K562 treated with DMSO at 1 percent for 24 hours (cell line): ENCODE measurements around the gene OR52W1. TPM values are rescaled to one million over a fixed set of nuclear protein-coding genes. Genes with fewer than 3 reads are reported as not detected.

ENCODE experiments used
- total RNA-seq: library from RNA; unstranded; fragments of 300-600 nt; gene quantifications from 2 replicates; pipeline ENCODE4 v1.2.3, GENCODE V29; 2022; ENCODE audit warnings: low read depth; ENCODE audit not compliant: insufficient read depth

OR52W1 gene, protein sequence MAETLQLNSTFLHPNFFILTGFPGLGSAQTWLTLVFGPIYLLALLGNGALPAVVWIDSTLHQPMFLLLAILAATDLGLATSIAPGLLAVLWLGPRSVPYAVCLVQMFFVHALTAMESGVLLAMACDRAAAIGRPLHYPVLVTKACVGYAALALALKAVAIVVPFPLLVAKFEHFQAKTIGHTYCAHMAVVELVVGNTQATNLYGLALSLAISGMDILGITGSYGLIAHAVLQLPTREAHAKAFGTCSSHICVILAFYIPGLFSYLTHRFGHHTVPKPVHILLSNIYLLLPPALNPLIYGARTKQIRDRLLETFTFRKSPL
- not detected in 2 replicates for total RNA-seq

DNA sequence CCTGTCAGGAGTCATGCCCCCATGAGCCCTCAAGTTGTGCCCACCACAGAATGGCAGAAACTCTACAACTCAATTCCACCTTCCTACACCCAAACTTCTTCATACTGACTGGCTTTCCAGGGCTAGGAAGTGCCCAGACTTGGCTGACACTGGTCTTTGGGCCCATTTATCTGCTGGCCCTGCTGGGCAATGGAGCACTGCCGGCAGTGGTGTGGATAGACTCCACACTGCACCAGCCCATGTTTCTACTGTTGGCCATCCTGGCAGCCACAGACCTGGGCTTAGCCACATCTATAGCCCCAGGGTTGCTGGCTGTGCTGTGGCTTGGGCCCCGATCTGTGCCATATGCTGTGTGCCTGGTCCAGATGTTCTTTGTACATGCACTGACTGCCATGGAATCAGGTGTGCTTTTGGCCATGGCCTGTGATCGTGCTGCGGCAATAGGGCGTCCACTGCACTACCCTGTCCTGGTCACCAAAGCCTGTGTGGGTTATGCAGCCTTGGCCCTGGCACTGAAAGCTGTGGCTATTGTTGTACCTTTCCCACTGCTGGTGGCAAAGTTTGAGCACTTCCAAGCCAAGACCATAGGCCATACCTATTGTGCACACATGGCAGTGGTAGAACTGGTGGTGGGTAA lies at the start of gene OR52W1:
Gene OR52W1 (plus strand): TSS at position 51 of the 637 bp plus-strand sequence. CDS start 0 bp downstream, at position 51.

DNA sequence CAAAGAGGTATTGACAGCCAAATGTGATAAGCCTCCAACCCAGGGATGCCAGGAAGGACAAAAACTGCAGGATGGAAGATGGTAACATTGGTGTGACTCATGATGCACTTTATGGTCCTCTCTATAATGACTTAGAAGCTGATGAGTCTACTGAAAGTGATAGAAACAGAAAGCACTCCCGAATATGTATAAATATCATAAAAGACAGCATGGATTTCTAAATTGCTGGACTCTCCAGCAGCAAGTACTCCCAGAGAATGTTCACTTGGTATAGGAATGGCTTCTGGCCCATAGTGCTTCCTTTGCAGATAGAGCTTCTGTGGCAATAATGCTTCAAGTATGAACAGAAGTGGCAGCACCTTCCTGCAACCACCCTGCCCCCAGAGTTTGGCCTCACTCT lies 28.8 kb upstream of the OR52W1 start, which contains the start of gene OR52B2:
Gene OR52B2 (minus strand): TSS at position 101 of the 400 bp plus-strand sequence. CDS start 0 bp downstream, at position 101.

DNA sequence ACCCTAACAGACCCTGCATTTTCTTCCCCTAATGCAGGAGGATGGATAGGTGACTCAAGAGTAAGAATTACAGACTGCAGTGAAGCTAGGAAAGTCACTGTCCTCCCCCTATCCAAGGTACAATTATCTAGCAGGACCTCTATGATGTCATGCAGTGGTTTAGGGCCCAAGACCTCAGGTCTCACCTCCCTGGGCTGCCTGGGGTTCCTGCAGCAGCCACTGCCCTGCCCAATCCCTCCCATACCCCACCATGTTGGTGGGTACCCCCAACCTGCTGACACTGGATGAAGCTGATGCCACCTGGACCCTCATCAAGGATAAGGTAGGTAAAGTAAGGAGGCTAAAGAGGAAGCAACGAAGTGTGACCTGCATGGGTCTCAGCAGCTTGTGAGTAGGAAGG lies 6.3 kb downstream of the OR52W1 start, which contains the start of gene C11orf42:
Gene C11orf42 (plus strand): TSS at position 192 of the 400 bp plus-strand sequence. CDS start 59 bp downstream, at position 251.

DNA sequence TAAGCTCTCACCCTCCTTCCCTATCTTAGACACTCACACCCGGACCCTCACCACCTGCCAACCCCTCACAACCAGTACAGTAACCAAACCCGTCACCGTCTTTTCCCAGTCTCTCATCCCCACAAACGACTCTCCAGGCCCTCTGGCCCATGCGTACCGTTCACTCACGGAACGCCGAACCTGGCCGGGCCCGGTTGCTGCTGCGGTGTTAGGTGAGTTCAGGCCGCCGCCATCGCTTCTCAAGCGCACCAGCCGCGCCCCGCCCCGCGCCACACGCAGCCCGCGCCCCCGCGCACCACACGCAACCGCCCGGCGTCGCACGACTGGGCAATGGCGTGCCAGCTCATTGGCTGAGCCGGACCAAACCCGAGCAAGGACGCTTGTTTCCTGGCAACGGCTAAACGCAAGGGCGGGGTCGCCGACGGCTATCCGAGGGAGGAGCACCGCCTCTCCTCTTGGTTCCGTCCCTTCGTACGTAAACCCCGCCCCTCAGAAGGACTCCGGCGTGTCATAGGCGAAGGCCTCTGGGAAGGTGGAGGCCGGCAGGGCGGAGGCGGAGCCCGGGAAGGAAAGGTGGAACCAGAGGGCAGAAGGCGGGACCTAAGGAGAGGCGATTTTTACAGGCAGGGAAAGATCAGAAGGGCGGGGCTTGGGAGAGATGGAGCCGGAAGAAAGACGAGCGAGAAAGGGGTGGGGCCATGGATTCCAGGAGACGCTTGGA lies 35.5 kb downstream of the OR52W1 start, which contains the start of gene FHIP1B:
Gene FHIP1B (minus strand): TSS at position 250 of the 721 bp plus-strand sequence. CDS start 10,120 bp downstream, outside the sequence.

DNA sequence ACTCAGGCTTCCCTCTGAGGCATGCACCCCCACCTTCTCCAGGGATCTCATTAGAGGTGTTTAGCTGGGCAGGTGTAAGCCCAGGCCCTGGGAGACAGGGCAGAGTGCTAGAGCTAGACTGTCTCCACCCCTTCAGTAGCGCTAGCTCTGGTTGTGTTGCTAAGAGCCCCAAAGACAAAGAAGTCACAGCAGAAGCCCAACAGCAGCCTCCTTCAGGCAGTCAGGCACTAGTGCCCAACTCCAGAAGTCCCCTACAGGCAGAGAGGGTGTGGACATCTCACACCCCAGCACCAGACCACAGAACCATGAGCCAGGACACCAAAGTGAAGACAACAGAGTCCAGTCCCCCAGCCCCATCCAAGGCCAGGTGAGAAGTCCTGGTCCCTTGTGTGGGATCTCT lies 39.9 kb downstream of the OR52W1 start, which contains the start of gene CNGA4:
Gene CNGA4 (plus strand): TSS at position 188 of the 400 bp plus-strand sequence. CDS start 118 bp downstream, at position 306.

Other genes starting within 250 kb of the OR52W1 start
- gene OR56A5, start 230.7 kb upstream of the OR52W1 start, total RNA-seq = not detected in 2 replicates
- not detected in 2 replicates for gene OR52L1, start 212.2 kb upstream of the OR52W1 start, total RNA-seq
- gene OR56A4, start 192.3 kb upstream of the OR52W1 start, total RNA-seq = not detected in 2 replicates
- not detected in 2 replicates for gene OR56A1, start 168.5 kb upstream of the OR52W1 start, total RNA-seq
- not detected in 2 replicates for gene OR56B4, start 91.5 kb upstream of the OR52W1 start, total RNA-seq
- not detected in 2 replicates for gene OR52B2, start 28.9 kb upstream of the OR52W1 start, total RNA-seq
- 1.1 TPM in 1 of 2 replicates, not detected in the other for gene C11orf42, start 6.3 kb downstream of the OR52W1 start, total RNA-seq
- gene FHIP1B, start 35.4 kb downstream of the OR52W1 start, total RNA-seq = 19.6 and 22.2 TPM in 2 replicates
- not detected in 2 replicates for gene CNGA4, start 39.9 kb downstream of the OR52W1 start, total RNA-seq
- gene CCKBR, start 60.6 kb downstream of the OR52W1 start, total RNA-seq = not detected in 2 replicates
- gene CAVIN3, start 121.3 kb downstream of the OR52W1 start, total RNA-seq = not detected in 2 replicates
- 47.6 and 53.9 TPM in 2 replicates for gene SMPD1, start 191.2 kb downstream of the OR52W1 start, total RNA-seq
- gene APBB1, start 219.9 kb downstream of the OR52W1 start, total RNA-seq = 3.1 and 3.4 TPM in 2 replicates
- gene HPX, start 241.8 kb downstream of the OR52W1 start, total RNA-seq = 0.46 and 0.95 TPM in 2 replicates